ENCODE measurements around the gene TCEANC.

TCEANC gene

GRCh38 chrX:13702111-13702789 is 49.3 kb downstream of the TCEANC start:
- H3K4me3 ChIP-seq, result no peak overlapping the region
- no peak for DNase-seq (ENCODE audit: low spot score in 2 of 2)
- in situ Hi-C loops (cut with MboI; ENCODE audit: low sequenced_read_pairs), result no loop called here
- H3K4me1 ChIP-seq, result no peaks in the 10 kb centered on the region; the same call in 1 of the 2 replicates
- no peaks in the 10 kb centered on the region for H3K9me3 ChIP-seq
- no peaks in the 10 kb centered on the region for H3K27me3 ChIP-seq (ENCODE audit: low read depth)
- peaks cover 9% of the 10 kb centered on the region; the same call in 1 of the 2 replicates for H3K36me3 ChIP-seq (replicated peaks)

DNA sequence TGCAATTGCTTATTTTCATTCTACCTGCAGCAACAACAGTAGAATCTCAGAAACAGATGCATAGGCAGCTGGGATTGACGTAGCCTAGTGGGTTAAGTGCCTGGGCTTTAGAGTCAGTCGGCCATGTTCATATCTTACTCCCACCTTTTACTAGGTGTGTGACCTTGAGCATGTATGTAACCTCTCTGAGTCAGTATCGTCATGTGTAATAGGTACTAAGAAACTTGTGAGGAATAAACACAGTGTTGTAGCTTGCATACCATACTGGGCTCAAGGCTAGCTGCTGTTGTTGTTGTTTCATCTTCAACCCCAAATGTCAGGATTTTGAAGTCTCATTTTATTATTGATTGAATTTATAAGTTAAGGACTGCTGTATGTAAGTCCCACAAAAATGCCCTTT is 50.2 kb downstream of the TCEANC start:
- no peaks in the 10 kb centered on the region for H3K27me3 ChIP-seq (ENCODE audit: low read depth)
- H3K9me3 ChIP-seq, result no peaks in the 10 kb centered on the region
- no peak for DNase-seq (ENCODE audit: low spot score in 2 of 2)
- H3K4me3 ChIP-seq, result no peak overlapping the region
- in situ Hi-C loops (cut with MboI; ENCODE audit: low sequenced_read_pairs), result no loop called here
- H3K36me3 ChIP-seq (replicated peaks), result peaks cover 4% of the 10 kb centered on the region; the same call in 1 of the 2 replicates
- H3K4me1 ChIP-seq, result no peaks in the 10 kb centered on the region; the same call in 1 of the 2 replicates

- in situ Hi-C loops (cut with MboI; ENCODE audit: low sequenced_read_pairs), result no loop called here
- H3K36me3 ChIP-seq (replicated peaks), result peaks cover under 1% of the 10 kb centered on the region; the same call in 1 of the 2 replicates
- H3K4me3 ChIP-seq, result no peak overlapping the region
- no peaks in the 10 kb centered on the region for H3K27me3 ChIP-seq (ENCODE audit: low read depth)
- peaks cover 4% of the 10 kb centered on the region for H3K4me1 ChIP-seq
- H3K9me3 ChIP-seq, result no peaks in the 10 kb centered on the region
- no peak for DNase-seq (ENCODE audit: low spot score in 2 of 2)
Observed at GRCh38 chrX:13703589-13703988, 50.6 kb downstream of the TCEANC start.

- Histone ChIP-seq H3K4me3 (no peak overlapping the region), H3K4me1 (peaks cover 18% of the 10 kb centered on the region), H3K36me3 (replicated peaks) (peaks cover 36% of the 10 kb centered on the region), H3K27me3 (ENCODE audit: low read depth) (no peaks in the 10 kb centered on the region), H3K9me3 (no peaks in the 10 kb centered on the region)
- in situ Hi-C loops (cut with MboI; ENCODE audit: low sequenced_read_pairs), result no loop called here
- DNase-seq (ENCODE audit: low spot score in 2 of 2), result no peak
Observed at GRCh38 chrX:13711141-13711540, 58.2 kb downstream of the TCEANC start.

All from HAP-1 (cell line).